Measurements from ENCODE around the gene ZNF232.
A peak's percentile ranks its signal among the peaks of the same experiment; 100 is the strongest.
"Not testable (repeated sequence)": the region's sequence is repeated elsewhere in the genome, so short reads cannot be mapped to it uniquely, and the experiment has no call there.

Gene ZNF232

DNA sequence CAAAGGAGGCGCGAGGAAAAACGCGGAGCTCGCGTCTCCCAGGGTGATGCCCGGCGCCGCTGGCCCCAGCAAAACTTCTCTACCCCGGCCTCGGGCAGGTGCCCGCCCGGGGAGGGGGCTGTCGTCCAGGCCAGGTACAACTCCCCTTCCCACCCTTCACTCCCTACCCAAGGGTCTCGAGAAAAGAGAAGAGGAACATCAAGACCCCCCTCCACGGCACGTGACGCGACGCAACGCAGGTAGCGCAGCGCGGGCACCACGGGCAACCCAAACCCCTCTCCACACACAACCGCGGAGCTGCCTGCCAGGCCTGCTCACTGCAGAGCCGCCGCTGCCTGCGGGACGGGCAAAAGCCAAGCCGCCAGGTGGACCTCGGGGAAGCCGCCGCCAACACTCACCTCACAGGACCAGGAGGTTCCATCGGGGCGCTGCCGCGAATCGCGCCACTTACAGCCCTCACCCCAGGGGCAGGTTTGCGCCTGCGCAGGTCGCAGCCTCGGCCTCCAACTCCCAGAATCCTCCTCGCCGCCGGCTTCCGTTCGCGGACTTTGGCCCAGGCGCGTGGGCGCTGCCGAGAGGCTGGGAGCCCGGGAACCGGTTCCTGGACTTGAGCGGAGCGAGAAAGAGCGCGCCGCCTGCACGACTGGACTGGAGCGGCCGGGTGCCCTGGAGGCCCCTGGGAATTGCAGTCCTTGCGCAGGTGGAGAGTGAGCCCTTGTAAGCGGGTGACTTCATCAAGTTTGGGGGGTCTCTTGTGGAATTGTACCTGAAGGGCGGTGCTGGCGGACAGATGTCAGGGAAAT lies at the start of gene ZNF232:
ZNF232 (minus strand) TSS at position 477 of the 803 bp plus-strand sequence; CDS start at position 421, 56 bp downstream.
- DNase-seq (ENCODE audit: low spot score) = peak; percentile 98

DNA sequence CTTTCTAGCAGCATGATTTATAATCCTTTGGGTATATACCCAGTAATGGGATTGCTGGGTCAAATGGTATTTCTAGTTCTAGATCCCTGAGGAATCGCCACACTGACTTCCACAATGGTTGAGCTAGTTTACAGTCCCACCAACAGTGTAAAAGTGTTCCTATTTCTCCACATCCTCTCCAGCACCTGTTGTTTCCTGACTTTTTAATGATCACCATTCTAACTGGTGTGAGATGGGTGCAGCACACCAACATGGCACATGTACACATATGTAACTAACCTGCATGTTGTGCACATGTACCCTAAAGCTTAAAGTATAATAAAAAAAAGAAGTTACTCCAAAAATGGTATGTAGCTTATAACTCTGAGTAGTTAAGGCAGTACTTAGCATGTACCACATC lies 49.0 kb upstream of the ZNF232 start:
- not testable (repeated sequence) for DNase-seq (ENCODE audit: low spot score)

DNA sequence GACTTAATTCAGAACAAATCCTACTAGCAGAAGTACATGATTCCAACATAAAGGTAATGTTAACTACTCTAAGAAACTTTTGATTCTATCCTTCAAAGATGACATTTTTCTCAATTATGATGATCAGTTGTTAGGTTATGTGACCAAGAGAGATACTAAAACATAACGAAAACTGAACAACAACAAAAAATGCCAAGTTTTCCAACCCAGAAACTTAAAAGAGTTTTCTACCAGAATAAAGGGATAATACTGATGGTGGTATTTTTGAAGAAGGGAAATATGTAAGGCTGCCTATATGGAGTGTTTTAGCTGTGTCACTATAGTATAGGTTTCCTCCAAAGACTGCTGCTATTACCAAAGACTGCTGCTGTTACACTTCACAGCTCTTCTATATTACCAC lies 34.4 kb upstream of the ZNF232 start:
- not testable (repeated sequence) for DNase-seq (ENCODE audit: low spot score)

GRCh38 chr17:5142877-5143276 lies 31.2 kb upstream of the ZNF232 start:
- DNase-seq (ENCODE audit: low spot score) = not testable (repeated sequence)

GRCh38 chr17:5139458-5139732 lies 27.7 kb upstream of the ZNF232 start:
- DNase-seq (ENCODE audit: low spot score) = no peak

DNA sequence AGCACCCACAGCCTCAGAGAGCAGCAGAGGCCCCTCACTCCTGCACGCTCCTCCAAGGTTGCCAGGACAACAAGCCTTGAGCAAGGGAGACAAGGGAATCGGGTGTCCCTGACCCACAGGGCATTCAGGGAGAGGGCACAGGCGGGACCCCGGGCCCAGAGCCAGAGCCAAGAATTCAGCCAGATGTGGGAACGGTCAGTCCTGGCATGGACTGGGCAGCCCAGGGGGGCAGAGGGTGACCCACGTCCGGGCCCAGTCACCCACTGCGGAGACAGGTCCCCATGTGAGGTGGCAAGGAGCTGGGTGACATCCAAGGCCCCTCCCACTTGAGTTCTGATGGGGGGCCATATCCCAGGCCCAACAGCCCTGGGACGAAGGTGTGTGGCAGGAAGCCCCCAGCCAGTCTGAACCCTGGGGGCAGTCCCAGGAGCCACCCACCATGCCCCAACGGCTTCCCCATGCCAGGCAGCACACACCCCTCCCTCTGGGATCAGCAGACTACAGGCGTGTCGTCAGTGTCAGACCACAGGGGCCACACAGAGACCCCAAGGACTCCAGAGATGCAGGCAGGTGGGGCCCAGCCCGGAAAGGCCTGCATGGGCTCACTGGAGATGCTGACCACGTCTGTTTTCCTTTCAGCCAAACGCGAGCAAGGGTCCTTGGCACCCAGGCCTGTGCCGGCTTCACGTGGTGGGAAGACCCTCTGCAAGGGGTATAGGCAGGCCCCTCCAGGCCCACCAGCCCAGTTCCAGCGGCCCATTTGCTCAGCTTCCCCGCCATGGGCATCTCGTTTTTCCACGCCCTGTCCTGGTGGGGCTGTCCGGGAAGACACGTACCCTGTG lies 27.2 kb upstream of the ZNF232 start:
- DNase-seq (ENCODE audit: low spot score) = no peak

- DNase-seq (ENCODE audit: low spot score) = not testable (repeated sequence)
These were observed 26.5 kb upstream of the ZNF232 start for GRCh38 chr17:5138198-5138544.

DNA sequence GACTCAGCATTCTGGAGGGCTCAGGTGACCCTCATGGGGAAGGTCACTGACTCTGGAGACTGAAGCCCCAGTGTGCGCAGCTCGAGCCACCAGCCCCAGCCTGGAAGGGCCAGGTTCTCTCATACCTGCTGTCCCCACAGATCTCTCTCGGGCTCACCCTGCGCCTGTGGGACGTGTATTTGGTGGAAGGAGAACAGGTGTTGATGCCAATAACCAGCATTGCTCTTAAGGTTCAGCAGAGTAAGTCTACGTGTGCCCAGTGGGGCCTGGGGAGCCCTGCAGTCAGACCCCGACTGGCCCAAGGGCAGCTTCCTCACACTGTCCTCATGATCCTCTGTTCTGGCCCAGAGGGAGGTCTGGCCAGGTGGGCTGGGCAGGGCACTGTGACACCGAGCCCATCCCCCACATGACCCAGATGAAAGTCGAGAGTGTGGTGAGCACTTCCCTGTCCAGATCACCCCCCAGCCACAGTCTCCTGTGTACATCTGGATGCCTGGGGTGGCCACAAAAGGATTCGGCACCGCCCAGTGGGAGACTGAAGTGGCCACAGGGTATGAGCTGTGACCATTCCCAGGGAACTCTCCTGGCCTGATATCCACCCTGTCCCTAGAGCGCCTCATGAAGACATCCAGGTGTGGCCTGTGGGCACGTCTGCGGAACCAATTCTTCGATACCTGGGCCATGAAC lies 26.0 kb upstream of the ZNF232 start:
- DNase-seq (ENCODE audit: low spot score) = not testable (repeated sequence)

DNA sequence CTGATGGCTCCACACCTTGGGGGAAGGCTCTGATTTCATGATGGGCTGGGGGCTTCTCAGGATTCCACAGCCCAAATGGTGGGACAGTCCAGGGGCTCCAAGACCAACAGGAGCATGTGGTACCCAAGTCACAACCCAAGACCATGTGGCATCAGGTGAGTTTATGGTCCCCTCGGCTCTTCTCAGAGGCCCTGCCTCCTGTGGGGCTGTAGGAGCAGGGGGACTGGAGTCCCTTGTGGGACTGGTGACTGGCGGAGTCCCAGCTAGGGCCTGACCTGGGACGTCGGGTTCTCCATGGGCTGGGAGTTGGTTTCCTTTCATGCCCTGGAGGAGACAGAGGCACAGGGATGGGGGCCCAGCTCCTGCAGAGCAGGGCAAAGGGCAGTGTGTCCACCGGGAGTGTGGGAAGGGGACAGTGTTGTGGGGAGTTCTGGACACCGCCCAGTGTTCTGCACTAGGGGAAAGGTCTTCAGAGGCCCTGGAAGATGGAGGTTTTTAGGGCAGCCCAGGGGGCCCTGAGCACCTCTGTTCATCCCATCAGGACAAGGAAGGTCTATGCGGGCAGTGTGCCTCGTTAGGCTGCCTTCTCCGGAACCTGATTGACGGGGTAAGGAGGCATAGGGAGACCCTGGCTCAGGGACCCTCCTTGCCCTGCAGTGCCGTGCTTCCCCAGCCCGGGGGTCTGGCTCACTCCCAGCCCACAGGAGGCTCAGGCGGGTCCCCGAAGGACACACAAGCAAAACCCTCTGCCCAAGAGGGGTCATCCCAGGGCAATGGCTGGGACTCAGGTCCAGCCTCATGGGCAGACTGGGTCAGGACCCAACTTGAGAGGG lies 25.1 kb upstream of the ZNF232 start:
- DNase-seq (ENCODE audit: low spot score) = not testable (repeated sequence)

DNA sequence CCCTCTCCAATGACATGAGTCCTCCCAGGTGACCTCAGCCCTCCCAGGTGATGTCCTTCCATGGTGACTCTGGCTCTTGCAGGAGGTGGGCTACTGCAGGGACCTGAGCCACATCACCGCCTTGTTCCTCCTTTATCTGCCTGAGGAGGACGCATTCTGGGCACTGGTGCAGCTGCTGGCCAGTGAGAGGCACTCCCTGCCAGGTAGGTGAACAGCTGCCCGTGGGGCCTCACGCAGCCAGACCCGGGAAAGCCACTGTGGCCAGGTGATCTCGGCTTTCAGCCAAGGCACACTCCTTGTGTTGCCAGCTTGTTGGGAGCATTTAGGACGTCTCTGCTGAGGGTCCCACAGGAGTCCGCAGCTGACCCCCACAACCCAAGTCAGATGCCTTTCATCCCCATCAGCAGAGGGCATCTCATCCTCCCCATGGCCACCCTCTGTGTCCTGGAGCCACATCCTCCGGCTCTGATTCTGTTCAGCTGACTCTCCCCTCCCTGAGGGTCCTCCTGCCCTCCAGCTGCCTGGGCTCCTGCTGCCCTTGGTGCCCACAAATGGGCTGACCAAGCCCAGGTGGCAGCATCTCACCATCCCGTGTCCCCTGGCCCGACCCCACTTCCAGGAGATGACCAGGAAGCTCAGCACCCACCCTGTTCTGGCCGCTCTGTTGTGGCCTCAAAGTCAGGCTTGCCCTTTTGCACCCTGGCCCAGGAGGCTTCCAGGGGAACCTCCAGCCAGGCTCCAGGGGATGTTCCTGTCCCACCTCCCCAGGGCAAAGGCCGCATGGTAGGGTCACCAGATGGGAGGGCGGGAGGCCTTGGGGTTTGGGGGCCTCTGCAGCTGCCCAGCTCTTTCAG lies 24.3 kb upstream of the ZNF232 start:
- DNase-seq (ENCODE audit: low spot score) = no peak

DNA sequence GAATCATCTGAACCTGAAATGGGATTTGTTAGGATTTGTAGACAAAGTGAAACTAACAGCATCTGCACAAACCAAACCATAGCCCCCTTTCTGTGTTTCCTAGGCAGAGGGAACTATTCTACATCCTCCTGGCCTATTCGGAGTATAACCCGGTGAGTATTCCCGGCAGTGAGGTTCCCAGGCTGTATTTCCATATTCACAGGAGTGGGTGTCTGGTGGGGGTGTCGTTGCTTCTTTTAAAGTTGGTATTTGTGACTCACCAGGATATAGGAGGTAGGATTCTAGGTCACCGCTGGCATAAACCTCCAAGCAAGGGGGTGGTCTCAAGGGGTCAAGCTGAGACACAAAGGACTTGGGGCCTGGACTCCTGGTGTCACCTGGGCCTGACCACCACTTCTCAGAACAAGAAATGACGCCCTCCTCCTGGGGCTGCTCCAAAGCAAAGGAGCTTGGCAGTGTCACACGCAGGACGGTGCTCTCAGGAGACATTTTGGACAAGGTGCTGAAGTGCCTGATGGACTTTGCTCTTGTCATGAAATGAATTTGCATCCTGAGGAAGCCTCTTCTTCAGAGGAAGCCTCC lies 23.5 kb upstream of the ZNF232 start:
- DNase-seq (ENCODE audit: low spot score) = not testable (repeated sequence)

DNA sequence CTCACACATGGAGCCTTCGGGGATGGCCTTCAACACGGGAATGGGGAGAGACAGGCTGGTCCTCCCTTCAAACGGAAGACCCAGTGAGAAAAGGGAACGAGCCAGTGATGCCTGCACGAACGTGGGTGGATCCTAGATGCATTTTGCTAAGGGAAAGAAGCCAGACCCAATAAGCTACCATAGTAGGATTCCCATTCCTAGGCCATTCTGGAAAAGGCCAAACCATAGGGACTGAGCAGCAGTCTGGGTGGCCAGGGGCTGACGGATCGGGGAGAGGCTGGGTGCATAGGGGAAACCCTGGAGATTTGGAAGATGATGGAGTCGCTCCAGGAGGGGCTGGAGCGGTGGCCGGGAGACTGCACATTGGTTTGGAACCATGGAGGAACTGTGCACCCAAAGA lies 22.9 kb upstream of the ZNF232 start:
- DNase-seq (ENCODE audit: low spot score) = not testable (repeated sequence)

- DNase-seq (ENCODE audit: low spot score) = not testable (repeated sequence)
These were observed 22.3 kb upstream of the ZNF232 start for GRCh38 chr17:5133961-5134360.

DNA sequence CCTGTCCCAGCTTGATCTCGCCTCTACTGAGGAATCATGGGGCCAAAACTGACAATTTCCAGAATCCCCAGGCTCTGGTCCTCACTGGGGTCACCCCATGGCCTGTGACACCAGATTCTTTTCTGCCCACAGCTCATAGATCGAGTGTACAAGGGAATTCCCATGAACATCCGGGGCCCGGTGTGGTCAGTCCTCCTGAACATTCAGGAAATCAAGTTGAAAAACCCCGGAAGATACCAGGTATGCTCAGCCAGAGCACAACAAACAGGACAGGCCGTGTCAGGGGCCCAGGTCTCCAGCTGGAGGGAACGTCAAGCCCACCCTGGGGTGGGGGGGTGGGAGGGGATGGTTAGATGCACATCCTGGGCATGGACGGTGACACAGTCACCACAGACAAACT lies 21.6 kb upstream of the ZNF232 start:
- DNase-seq (ENCODE audit: low spot score) = no peak

DNA sequence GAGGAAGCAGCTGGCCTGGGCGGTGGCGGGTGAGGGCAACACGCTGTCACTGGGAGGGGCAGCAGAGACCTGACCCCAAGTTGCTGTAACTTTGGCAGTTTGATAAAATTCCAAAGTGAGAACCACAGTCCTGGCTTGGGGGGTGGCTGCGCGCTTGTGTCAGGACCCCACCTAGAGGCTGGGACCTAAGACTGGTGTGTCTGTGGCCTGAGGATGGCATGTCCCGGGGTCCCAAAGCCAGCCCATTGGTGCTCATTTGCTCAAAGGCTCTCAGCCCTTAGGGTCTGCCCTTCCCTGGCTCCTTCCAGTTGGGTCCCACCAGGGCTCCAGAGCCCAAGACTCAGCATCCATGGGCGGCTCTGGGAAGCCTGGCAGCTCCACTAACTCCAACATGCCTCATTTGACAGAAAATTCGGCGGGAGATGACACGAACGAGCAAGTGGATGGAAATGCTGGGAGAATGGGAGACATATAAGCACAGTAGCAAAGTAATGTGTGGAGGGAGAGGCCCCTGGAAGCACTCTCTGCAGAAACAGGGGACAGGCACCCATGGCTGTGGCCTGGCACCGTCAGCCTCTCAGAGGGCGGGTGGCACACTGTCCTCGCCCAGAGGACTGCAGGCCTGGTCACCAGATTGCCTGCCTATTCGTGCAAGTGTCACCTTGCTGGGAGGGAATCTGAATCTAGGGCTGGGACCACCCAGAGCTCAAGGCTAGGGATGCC lies 21.0 kb upstream of the ZNF232 start:
- DNase-seq (ENCODE audit: low spot score) = not testable (repeated sequence)

DNA sequence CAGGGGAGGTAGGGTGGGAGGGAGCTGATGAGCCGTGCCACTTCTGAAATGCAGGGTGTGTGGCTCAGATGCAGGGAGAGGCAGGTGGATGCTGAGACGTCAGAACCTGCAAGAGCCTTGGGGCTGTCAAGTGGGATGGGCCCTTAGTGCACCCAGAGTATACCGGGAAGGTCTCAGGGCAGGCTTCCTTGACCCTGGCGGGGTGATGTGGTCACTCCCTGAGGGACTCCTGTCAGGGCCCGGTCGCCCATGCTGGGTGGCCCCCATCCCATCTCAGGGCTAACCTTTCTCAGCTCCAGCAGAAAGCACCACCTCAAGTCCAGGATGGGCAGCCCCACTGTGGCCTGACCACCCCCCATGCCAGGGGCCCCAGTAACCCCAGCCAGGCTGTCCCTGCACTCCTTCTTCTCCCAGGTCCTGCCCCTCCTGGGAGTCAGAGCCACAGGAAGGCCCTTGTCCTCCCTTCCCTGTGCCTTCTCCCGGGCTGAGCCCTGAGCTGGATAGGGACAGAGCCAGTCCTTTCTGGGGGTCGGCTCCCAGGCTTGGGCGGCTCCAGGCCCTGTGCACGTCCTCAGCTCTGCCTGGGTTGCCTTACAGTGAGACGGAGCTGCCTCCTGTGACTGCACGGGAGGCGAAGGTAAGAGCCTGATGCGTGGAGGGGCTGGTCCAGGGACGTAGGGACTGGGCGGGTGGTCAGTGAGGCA lies 20.3 kb upstream of the ZNF232 start:
- DNase-seq (ENCODE audit: low spot score) = not testable (repeated sequence)

DNA sequence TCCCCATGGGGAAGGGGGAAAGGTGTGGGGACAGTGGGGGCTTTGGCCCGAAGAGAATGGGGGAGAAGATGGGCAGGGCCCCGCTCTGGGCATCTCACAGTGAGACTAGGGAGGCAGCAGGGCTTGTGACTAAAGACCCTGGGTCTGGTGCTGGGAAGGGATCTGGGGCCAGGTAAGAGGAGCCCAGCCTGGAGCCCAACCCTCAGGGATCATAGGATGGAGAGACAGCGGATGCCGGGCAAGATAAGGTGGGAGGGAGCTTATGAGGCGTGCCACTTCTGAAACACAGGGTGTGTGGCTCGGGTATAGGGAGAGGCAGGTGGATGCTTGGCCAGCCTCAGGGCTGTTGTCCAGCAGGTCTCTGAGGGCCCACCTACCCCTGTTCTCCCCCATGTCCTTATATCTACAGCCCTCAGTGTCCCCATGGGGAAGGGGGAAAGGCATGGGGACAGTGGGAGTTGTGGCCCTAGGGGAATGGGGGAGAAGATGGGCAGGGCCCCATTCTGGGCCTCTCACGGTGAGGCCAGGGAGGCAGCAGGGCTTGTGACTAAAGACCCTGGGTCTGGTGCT lies 19.6 kb upstream of the ZNF232 start:
- DNase-seq (ENCODE audit: low spot score) = no peak

- DNase-seq (ENCODE audit: low spot score) = not testable (repeated sequence)
These were observed 19.0 kb upstream of the ZNF232 start for GRCh38 chr17:5130687-5131086.

DNA sequence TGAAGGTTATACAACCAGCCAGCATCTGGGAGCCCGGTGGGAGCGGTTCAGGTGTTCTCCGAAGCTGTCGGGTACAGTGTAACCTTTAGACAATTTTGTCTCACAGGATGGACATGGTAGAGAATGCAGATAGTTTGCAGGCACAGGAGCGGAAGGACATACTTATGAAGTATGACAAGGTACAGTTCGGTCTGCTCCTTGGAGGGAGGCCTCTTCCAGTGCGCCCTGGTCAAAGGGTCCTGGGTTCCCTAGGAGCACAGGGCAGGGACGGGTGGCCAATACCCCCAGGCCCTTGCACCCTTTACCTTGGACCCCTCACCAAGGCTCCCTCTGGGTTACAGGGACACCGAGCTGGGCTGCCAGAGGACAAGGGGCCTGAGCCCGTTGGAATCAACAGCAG lies 18.6 kb upstream of the ZNF232 start:
- not testable (repeated sequence) for DNase-seq (ENCODE audit: low spot score)
